Nephron progenitor cell (in vitro differentiated cells): ENCODE results near the gene KCNJ2.

Experiments used
- DNase-seq: peaks from one replicate; pipeline ENCODE4 v3.0.0; 2021
- H3K27ac Mint-ChIP-seq: 2 replicates; pipeline ENCODE4 v1.8.0; 2021; ENCODE audit warnings: mild to moderate bottlenecking, moderate library complexity, mixed read lengths
- H3K27me3 Mint-ChIP-seq: 2 replicates; pipeline ENCODE4 v1.8.0; 2021; ENCODE audit warnings: mild to moderate bottlenecking, low read depth, mixed read lengths; ENCODE audit not compliant: poor library complexity
- H3K36me3 Mint-ChIP-seq: 2 replicates; pipeline ENCODE4 v1.8.0; 2021; ENCODE audit warnings: low read depth, mixed read lengths
- H3K4me1 Mint-ChIP-seq: 2 replicates; pipeline ENCODE4 v1.8.0; 2021; ENCODE audit warnings: mixed read lengths
- H3K4me3 Mint-ChIP-seq: 2 replicates; pipeline ENCODE4 v1.8.0; 2021; ENCODE audit warnings: mild to moderate bottlenecking, moderate library complexity, mixed read lengths
- H3K9me3 Mint-ChIP-seq: 2 replicates; pipeline ENCODE4 v1.8.0; 2021; ENCODE audit warnings: mild to moderate bottlenecking, moderate library complexity, mixed read lengths
- TF ChIP-seq, protein P1 (sequence below): fragments of 200-600 bp; sonication (generic); IDR thresholded peaks from 2 replicates; pipeline ENCODE4 v1.5.0; 2021; ENCODE audit warnings: antibody characterized with exemption

The KCNJ2 gene

DNA sequence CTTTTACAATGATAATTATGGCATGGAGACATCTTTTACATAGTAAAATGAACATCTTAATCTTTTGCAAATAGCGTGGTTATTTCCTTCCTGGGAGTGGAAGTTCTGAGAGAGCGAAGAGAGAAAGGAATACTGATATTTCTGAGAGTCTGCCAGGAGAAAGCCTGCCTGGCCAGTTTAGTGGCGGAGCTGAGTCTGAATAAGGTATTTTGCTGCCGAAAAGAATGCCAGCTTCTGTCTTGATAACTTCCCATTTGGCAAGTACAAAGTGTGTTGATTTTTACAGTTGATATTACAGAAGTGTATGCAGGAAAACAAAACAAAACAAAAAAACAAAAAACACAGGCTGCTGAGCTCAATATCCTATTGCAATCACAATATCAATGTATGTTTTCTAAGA is 55.9 kb downstream of the KCNJ2 start:
- Mint-ChIP-seq H3K4me3 (no peak overlapping the region), H3K27ac (no peak overlapping the region), H3K9me3 (no peaks in the 10 kb centered on the region), H3K36me3 (no peaks in the 10 kb centered on the region), H3K4me1 (peaks cover 10% of the 10 kb centered on the region), H3K27me3 (peaks cover 3% of the 10 kb centered on the region)
- DNase-seq, result no peak
- TF ChIP-seq, protein P1, sequence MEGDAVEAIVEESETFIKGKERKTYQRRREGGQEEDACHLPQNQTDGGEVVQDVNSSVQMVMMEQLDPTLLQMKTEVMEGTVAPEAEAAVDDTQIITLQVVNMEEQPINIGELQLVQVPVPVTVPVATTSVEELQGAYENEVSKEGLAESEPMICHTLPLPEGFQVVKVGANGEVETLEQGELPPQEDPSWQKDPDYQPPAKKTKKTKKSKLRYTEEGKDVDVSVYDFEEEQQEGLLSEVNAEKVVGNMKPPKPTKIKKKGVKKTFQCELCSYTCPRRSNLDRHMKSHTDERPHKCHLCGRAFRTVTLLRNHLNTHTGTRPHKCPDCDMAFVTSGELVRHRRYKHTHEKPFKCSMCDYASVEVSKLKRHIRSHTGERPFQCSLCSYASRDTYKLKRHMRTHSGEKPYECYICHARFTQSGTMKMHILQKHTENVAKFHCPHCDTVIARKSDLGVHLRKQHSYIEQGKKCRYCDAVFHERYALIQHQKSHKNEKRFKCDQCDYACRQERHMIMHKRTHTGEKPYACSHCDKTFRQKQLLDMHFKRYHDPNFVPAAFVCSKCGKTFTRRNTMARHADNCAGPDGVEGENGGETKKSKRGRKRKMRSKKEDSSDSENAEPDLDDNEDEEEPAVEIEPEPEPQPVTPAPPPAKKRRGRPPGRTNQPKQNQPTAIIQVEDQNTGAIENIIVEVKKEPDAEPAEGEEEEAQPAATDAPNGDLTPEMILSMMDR, result no peak
